WTC11 (cell line): ENCODE measurements around the gene DBT. TPM values are rescaled to one million over a fixed set of nuclear protein-coding genes. Genes with fewer than 3 reads are reported as not detected.
A peak's percentile ranks its signal among the peaks of the same experiment; 100 is the strongest.

Source experiments
- CBFB ChIP-seq: sonication (generic); formaldehyde crosslinking; IDR thresholded peaks from 2 replicates; pipeline ENCODE4 v1.8.1; 2022; ENCODE audit warnings: mild to moderate bottlenecking, low read depth, missing genetic modification reagents
- CREB1 ChIP-seq: sonication (generic); formaldehyde crosslinking; IDR thresholded peaks from 2 replicates; pipeline ENCODE4 v1.8.0; 2023; ENCODE audit warnings: mild to moderate bottlenecking, missing genetic modification reagents
- ELF4 ChIP-seq: sonication (generic); formaldehyde crosslinking; IDR thresholded peaks from 2 replicates; pipeline ENCODE4 v1.8.1; 2022; ENCODE audit warnings: low read depth, mild to moderate bottlenecking, moderate library complexity, missing genetic modification reagents
- FOXP1 ChIP-seq: sonication (generic); formaldehyde crosslinking; IDR thresholded peaks from 2 replicates; pipeline ENCODE4 v1.8.0; 2022; ENCODE audit warnings: missing genetic modification reagents, mild to moderate bottlenecking, moderate library complexity, borderline replicate concordance
- IRF2 ChIP-seq: sonication (generic); formaldehyde crosslinking; IDR thresholded peaks from 2 replicates; pipeline ENCODE4 v1.8.0; 2022; ENCODE audit warnings: low read depth, missing genetic modification reagents, borderline replicate concordance
- KAT7 ChIP-seq: sonication (generic); formaldehyde crosslinking; IDR thresholded peaks from 2 replicates; pipeline ENCODE4 v1.8.1; 2023; ENCODE audit warnings: missing genetic modification reagents, mild to moderate bottlenecking, borderline replicate concordance
- MXD4 ChIP-seq: fragments of 250-450 bp; sonication (Bioruptor Pico); IDR thresholded peaks from 2 replicates; pipeline ENCODE4 v1.8.0; 2021; ENCODE audit warnings: mild to moderate bottlenecking, moderate library complexity, borderline replicate concordance
- MYBL2 ChIP-seq: sonication (generic); formaldehyde crosslinking; IDR thresholded peaks from 2 replicates; pipeline ENCODE4 v1.8.1; 2023; ENCODE audit warnings: mild to moderate bottlenecking, moderate library complexity, missing genetic modification reagents
- PRRX2 ChIP-seq: fragments of 250-450 bp; sonication (Bioruptor Pico); IDR thresholded peaks from 2 replicates; pipeline ENCODE4 v1.8.0; 2021; ENCODE audit warnings: mild to moderate bottlenecking
- SOX15 ChIP-seq: fragments of 250-450 bp; sonication (Bioruptor Pico); IDR thresholded peaks from 2 replicates; pipeline ENCODE4 v1.9.0; 2021; ENCODE audit warnings: mild to moderate bottlenecking
- TCF7 ChIP-seq: sonication (generic); formaldehyde crosslinking; IDR thresholded peaks from 2 replicates; pipeline ENCODE4 v1.8.0; 2022; ENCODE audit warnings: mild to moderate bottlenecking, low read depth, missing genetic modification reagents, moderate library complexity
- TEAD1 ChIP-seq: sonication (generic); formaldehyde crosslinking; IDR thresholded peaks from 2 replicates; pipeline ENCODE4 v1.8.0; 2022; ENCODE audit warnings: mild to moderate bottlenecking, missing genetic modification reagents
- ZNF232 ChIP-seq: sonication (generic); formaldehyde crosslinking; IDR thresholded peaks from 2 replicates; pipeline ENCODE4 v1.8.0; 2022; ENCODE audit warnings: mild to moderate bottlenecking, missing genetic modification reagents
- total RNA-seq: library from RNA; stranded (reverse); gene quantifications from 3 replicates; pipeline ENCODE4 v1.2.3, GENCODE V29; 2021
- TF ChIP-seq, protein P1 (sequence below): sonication (generic); formaldehyde crosslinking; IDR thresholded peaks from 2 replicates; pipeline ENCODE4 v1.8.0; 2023; ENCODE audit warnings: mild to moderate bottlenecking, missing genetic modification reagents
- TF ChIP-seq, protein P2 (sequence below): sonication (generic); formaldehyde crosslinking; IDR thresholded peaks from 2 replicates; pipeline ENCODE4 v1.8.0; 2023; ENCODE audit warnings: missing genetic modification reagents, mild to moderate bottlenecking, borderline replicate concordance
- TF ChIP-seq, protein P3 (sequence below): fragments of 250-450 bp; sonication (Bioruptor Pico); IDR thresholded peaks from 2 replicates; pipeline ENCODE4 v2.1.2; 2022; ENCODE audit warnings: mild to moderate bottlenecking, moderate library complexity
- TF ChIP-seq, protein P4 (sequence below): sonication (generic); formaldehyde crosslinking; IDR thresholded peaks from 2 replicates; pipeline ENCODE4 v1.8.1; 2023; ENCODE audit warnings: mild to moderate bottlenecking, missing genetic modification reagents
- TF ChIP-seq, protein P5 (sequence below): sonication (generic); formaldehyde crosslinking; conservative IDR thresholded peaks from 2 replicates; pipeline ENCODE4 v1.8.1; 2022; ENCODE audit warnings: mild to moderate bottlenecking, missing genetic modification reagents
- TF ChIP-seq, protein P6 (sequence below): fragments of 250-450 bp; sonication (Bioruptor Pico); IDR thresholded peaks from 2 replicates; pipeline ENCODE4 v1.9.0; 2021; ENCODE audit warnings: moderate library complexity, mild to moderate bottlenecking, inconsistent platforms, borderline replicate concordance
- TF ChIP-seq, protein P7 (sequence below): sonication (generic); formaldehyde crosslinking; IDR thresholded peaks from 2 replicates; pipeline ENCODE4 v1.8.1; 2023; ENCODE audit warnings: mild to moderate bottlenecking, missing genetic modification reagents, moderate library complexity
- TF ChIP-seq, protein P8 (sequence below): sonication (generic); formaldehyde crosslinking; IDR thresholded peaks from 2 replicates; pipeline ENCODE4 v1.8.0; 2022; ENCODE audit warnings: mild to moderate bottlenecking, missing genetic modification reagents
- TF ChIP-seq, protein P9 (sequence below): sonication (generic); formaldehyde crosslinking; IDR thresholded peaks from 2 replicates; pipeline ENCODE4 v1.8.0; 2022; ENCODE audit warnings: mild to moderate bottlenecking, missing genetic modification reagents

Gene DBT
- total RNA-seq, 1 experiment from 2014 or later: 20.1 TPM

DNA sequence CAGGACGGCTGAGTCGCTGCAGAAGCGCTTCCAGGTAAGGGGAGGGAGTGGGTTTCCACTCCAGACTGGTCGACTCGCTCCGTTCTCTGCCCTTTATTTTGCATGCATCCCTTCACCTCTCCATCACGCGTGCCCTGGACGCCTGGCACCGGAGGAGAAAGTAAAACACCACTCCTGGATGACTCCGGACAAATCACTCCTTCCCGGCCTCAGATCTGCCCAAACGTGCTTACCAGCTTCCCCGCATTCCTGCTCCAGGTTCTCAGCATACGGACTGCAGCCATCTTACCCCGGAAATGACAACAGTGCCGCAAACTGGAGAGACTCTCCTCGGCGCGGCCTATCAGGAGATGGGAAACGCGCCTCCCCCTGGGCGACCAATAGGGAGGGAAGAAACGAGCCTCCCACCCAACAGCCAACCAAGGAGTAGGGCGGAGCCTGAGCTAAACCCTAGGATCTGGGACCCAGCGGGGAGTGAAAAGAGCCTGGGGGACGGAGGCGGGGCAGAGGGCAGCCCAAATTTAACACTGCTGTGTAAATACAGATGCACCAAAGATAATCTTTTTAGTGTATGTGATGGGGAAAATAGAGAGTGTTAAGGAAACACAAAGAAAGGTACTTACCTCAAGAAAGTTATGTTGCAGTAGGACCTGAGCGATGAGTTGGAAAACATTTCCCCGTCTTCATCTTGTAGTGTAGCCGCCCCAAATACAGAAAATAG, at the start of gene DBT (continued):
- TF ChIP-seq, protein P1, sequence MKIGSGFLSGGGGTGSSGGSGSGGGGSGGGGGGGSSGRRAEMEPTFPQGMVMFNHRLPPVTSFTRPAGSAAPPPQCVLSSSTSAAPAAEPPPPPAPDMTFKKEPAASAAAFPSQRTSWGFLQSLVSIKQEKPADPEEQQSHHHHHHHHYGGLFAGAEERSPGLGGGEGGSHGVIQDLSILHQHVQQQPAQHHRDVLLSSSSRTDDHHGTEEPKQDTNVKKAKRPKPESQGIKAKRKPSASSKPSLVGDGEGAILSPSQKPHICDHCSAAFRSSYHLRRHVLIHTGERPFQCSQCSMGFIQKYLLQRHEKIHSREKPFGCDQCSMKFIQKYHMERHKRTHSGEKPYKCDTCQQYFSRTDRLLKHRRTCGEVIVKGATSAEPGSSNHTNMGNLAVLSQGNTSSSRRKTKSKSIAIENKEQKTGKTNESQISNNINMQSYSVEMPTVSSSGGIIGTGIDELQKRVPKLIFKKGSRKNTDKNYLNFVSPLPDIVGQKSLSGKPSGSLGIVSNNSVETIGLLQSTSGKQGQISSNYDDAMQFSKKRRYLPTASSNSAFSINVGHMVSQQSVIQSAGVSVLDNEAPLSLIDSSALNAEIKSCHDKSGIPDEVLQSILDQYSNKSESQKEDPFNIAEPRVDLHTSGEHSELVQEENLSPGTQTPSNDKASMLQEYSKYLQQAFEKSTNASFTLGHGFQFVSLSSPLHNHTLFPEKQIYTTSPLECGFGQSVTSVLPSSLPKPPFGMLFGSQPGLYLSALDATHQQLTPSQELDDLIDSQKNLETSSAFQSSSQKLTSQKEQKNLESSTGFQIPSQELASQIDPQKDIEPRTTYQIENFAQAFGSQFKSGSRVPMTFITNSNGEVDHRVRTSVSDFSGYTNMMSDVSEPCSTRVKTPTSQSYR (CRISPR knock-in tag): no peak
- no peak for TF ChIP-seq MXD4 (CRISPR knock-in tag)
- no peak for TF ChIP-seq CREB1 (CRISPR knock-in tag)
- TF ChIP-seq, protein P2, sequence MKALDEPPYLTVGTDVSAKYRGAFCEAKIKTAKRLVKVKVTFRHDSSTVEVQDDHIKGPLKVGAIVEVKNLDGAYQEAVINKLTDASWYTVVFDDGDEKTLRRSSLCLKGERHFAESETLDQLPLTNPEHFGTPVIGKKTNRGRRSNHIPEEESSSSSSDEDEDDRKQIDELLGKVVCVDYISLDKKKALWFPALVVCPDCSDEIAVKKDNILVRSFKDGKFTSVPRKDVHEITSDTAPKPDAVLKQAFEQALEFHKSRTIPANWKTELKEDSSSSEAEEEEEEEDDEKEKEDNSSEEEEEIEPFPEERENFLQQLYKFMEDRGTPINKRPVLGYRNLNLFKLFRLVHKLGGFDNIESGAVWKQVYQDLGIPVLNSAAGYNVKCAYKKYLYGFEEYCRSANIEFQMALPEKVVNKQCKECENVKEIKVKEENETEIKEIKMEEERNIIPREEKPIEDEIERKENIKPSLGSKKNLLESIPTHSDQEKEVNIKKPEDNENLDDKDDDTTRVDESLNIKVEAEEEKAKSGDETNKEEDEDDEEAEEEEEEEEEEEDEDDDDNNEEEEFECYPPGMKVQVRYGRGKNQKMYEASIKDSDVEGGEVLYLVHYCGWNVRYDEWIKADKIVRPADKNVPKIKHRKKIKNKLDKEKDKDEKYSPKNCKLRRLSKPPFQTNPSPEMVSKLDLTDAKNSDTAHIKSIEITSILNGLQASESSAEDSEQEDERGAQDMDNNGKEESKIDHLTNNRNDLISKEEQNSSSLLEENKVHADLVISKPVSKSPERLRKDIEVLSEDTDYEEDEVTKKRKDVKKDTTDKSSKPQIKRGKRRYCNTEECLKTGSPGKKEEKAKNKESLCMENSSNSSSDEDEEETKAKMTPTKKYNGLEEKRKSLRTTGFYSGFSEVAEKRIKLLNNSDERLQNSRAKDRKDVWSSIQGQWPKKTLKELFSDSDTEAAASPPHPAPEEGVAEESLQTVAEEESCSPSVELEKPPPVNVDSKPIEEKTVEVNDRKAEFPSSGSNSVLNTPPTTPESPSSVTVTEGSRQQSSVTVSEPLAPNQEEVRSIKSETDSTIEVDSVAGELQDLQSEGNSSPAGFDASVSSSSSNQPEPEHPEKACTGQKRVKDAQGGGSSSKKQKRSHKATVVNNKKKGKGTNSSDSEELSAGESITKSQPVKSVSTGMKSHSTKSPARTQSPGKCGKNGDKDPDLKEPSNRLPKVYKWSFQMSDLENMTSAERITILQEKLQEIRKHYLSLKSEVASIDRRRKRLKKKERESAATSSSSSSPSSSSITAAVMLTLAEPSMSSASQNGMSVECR (CRISPR knock-in tag): peak; percentile 53; the same call in 1 of the 2 replicates
- TF ChIP-seq, protein P3, sequence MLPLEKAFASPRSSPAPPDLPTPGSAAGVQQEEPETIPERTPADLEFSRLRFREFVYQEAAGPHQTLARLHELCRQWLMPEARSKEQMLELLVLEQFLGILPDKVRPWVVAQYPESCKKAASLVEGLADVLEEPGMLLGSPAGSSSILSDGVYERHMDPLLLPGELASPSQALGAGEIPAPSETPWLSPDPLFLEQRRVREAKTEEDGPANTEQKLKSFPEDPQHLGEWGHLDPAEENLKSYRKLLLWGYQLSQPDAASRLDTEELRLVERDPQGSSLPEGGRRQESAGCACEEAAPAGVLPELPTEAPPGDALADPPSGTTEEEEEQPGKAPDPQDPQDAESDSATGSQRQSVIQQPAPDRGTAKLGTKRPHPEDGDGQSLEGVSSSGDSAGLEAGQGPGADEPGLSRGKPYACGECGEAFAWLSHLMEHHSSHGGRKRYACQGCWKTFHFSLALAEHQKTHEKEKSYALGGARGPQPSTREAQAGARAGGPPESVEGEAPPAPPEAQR (CRISPR knock-in tag): no peak
- TF ChIP-seq CBFB (CRISPR knock-in tag): no peak
- TF ChIP-seq, protein P4, sequence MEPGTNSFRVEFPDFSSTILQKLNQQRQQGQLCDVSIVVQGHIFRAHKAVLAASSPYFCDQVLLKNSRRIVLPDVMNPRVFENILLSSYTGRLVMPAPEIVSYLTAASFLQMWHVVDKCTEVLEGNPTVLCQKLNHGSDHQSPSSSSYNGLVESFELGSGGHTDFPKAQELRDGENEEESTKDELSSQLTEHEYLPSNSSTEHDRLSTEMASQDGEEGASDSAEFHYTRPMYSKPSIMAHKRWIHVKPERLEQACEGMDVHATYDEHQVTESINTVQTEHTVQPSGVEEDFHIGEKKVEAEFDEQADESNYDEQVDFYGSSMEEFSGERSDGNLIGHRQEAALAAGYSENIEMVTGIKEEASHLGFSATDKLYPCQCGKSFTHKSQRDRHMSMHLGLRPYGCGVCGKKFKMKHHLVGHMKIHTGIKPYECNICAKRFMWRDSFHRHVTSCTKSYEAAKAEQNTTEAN (CRISPR knock-in tag): no peak
- TF ChIP-seq ZNF232 (CRISPR knock-in tag): no peak
- TF ChIP-seq, protein P5, sequence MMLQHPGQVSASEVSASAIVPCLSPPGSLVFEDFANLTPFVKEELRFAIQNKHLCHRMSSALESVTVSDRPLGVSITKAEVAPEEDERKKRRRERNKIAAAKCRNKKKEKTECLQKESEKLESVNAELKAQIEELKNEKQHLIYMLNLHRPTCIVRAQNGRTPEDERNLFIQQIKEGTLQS: no peak
- peak; percentile 70; the same call in 1 of the 2 replicates for TF ChIP-seq MYBL2 (CRISPR knock-in tag)
- TF ChIP-seq, protein P6, sequence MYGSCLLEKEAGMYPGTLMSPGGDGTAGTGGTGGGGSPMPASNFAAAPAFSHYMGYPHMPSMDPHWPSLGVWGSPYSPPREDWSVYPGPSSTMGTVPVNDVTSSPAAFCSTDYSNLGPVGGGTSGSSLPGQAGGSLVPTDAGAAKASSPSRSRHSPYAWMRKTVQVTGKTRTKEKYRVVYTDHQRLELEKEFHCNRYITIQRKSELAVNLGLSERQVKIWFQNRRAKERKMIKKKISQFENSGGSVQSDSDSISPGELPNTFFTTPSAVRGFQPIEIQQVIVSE (CRISPR knock-in tag): no peak
- no peak for TF ChIP-seq TCF7 (CRISPR knock-in tag)
- TF ChIP-seq SOX15 (CRISPR knock-in tag): no peak
- TF ChIP-seq, protein P7, sequence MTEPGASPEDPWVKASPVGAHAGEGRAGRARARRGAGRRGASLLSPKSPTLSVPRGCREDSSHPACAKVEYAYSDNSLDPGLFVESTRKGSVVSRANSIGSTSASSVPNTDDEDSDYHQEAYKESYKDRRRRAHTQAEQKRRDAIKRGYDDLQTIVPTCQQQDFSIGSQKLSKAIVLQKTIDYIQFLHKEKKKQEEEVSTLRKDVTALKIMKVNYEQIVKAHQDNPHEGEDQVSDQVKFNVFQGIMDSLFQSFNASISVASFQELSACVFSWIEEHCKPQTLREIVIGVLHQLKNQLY (CRISPR knock-in tag): no peak
- TF ChIP-seq, protein P8, sequence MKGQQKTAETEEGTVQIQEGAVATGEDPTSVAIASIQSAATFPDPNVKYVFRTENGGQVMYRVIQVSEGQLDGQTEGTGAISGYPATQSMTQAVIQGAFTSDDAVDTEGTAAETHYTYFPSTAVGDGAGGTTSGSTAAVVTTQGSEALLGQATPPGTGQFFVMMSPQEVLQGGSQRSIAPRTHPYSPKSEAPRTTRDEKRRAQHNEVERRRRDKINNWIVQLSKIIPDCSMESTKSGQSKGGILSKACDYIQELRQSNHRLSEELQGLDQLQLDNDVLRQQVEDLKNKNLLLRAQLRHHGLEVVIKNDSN (CRISPR knock-in tag): no peak
- peak; percentile 47; the same call in 1 of the 2 replicates for TF ChIP-seq FOXP1
- TF ChIP-seq KAT7 (CRISPR knock-in tag): no peak
- TF ChIP-seq, protein P9, sequence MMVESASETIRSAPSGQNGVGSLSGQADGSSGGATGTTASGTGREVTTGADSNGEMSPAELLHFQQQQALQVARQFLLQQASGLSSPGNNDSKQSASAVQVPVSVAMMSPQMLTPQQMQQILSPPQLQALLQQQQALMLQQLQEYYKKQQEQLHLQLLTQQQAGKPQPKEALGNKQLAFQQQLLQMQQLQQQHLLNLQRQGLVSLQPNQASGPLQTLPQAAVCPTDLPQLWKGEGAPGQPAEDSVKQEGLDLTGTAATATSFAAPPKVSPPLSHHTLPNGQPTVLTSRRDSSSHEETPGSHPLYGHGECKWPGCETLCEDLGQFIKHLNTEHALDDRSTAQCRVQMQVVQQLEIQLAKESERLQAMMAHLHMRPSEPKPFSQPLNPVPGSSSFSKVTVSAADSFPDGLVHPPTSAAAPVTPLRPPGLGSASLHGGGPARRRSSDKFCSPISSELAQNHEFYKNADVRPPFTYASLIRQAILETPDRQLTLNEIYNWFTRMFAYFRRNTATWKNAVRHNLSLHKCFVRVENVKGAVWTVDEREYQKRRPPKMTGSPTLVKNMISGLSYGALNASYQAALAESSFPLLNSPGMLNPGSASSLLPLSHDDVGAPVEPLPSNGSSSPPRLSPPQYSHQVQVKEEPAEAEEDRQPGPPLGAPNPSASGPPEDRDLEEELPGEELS (CRISPR knock-in tag): peak; percentile 63; the same call in 1 of the 2 replicates
- no peak for TF ChIP-seq IRF2
- TF ChIP-seq PRRX2: no peak
- TF ChIP-seq ELF4 (CRISPR knock-in tag): no peak
- peak; percentile 89 for TF ChIP-seq TEAD1
